GM21825 (cell line): ENCODE results near the gene NR2C2AP.
A peak's percentile ranks its signal among the peaks of the same experiment; 100 is the strongest.
"Not testable (repeated sequence)": the region's sequence is repeated elsewhere in the genome, so short reads cannot be mapped to it uniquely, and the experiment has no call there.

ENCODE experiments used
- ATAC-seq: cut with Tn5 transposase; IDR thresholded peaks from one replicate; pipeline ENCODE4 v1.9.1; 2021; ENCODE audit warnings: mild to moderate bottlenecking, moderate library complexity; ENCODE audit not compliant: unreplicated experiment

Gene NR2C2AP, protein sequence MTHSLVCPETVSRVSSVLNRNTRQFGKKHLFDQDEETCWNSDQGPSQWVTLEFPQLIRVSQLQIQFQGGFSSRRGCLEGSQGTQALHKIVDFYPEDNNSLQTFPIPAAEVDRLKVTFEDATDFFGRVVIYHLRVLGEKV

DNA sequence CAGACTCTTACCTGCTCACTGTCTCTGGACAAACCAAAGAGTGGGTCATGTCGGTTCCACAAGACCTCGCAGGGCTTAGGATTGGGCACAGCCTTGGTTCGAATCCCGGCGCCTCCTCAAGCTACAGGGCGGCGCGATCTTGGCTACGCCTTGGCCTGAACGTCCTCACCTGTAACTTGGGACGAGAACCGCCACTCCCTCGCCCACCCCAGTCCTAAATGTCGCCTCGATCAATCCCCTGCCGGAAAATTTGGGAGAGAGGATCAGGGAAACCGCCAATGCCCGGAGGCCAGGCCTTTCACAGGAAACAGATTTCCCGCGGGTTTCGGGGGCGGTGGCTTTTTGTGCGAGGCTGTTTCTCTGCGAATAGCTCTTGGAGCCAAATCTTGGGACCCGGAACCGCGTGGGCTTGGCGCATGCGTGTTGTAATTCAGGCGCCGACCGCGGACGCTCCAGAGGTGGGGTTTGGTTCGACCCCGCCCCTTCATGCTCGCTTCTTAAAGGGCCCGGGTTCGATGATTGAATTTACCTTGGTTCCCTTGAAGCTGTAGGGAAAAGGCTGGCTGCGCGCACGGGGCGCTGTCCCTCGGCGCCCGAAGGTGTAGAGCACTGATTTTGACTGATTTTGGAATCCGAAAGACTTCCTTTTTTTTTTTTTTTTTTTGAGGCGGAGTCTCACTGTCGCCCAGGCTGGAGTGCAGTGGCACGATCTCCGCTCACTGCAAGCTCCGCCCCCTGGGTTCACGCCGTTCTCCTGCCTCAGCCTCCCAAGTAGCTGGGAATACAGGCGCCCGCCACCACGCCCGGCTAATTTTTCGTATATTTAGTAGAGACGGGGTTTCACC, at the start of gene NR2C2AP:
Gene NR2C2AP, minus strand, starts transcription at position 403 of the 845 bp plus-strand sequence. Its CDS starts 354 bp downstream, at position 49.
- peak; percentile 67 for ATAC-seq

DNA sequence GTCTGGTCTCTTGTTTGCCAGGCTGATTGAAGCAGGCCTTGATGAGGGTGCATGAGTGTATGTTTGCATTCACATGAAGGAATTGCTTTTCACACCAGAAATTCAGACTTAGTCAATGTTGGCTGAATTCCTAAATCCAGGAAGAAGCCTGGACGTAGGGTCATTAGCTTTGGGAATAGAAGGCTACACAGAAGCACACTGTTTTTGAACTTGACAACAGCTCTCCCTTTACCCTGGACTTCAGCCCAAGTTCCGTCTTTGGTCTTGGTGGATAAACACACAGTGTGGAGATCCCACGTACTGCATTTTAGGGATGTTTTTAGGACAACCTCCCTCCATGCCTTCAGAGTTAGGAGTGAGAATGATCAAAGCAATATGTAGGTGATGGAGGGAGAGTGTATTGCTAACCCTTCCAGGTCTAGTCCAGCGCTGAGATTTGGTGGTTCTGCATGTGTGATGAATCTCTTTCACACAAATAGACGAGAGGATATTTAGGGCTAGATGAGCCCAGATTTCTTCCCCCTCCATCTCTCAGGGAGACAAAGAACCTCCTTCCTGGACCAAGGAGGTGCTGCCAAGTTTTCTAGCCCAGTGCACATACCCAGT, 47.1 kb upstream of the NR2C2AP start:
- no peak for ATAC-seq

DNA sequence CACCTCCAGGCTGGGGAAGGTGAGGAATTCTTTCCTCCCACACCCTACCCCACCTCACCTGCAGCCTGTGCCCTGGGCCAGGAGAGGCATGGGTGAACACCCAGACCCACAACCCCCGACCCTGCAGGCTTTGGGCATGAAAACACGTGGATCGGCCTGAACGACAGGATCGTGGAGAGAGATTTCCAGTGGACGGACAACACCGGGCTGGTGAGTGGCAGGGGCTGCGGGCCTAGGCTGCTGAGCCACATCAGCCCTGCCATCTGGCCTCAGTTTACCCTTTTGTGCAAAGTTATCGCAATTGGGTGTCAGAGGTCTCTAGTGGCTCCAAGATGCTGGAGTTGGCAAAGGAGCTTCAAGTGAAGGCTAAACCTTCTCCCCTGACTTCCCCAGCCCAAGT, 37.3 kb upstream of the NR2C2AP start:
- ATAC-seq = no peak

DNA sequence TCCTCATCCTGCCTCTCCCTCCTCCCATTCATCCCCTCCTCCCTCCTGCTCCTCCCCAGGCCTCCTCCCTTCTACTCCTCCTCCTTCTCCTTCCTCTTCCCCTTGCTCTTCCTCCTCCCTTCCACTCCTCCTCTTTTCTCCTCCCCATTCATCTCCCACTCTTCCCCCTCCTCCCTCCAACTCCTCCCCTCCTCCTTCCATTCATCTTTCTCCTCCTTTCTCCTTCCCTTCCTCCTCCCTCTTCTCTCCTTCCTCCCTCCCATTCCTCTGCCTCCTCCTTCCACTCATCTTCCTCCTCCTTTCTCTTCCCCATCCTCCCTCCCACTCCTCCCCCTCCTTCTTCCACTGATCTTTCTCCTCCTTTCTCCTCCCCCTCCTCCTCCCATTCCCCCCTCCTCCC, 36.5 kb upstream of the NR2C2AP start:
- ATAC-seq = no peak

DNA sequence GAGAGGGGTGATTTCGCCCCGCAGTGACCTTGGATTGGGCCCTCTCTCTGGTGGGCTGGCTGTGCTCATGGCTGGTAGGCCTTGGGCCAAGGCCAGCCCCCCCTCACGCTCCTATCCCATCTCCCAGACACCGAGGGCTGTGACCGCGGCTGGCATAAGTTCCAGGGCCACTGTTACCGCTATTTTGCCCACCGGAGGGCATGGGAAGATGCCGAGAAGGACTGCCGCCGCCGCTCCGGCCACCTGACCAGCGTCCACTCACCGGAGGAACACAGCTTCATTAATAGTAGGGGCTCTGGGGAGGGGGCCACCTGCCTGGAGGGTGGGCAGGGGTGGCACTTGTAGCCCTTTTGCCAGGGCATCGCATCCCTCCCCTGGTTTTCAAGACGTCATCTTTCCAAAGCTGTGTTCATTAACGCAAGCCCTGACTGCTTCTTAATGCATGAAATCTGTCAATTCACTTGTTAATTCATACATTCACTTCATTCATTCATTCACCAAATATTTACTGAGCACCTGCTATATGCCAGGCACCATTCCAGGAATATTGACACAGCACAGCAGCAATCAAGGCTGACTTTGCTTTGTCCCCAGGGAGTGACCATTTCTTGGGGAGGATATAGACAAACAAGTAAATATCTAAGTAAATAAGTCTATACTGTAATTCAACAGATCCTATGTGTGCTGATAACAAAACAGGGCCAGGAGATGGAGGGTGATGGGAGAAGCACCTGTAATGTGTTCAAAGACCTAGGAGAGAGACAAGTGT, 35.1 kb upstream of the NR2C2AP start:
- ATAC-seq = no peak

DNA sequence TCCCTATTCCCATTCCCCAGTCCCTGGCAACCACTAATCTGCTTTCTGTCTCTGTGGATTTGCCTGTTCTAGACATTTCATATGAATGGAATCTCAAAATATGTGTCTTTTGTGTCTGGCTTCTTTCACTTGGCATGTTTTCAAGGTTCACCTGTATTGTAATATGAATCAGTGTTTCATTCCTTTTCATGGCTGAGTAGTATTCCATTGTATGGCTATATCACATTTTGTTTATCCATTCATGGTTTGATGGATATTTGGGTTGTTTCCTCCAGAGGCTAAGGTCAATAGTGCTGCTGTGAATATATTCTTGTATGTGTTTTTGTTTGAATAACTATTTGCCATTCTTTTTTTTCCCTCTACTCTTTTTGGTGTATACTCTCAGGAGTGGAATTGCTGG, 33.0 kb upstream of the NR2C2AP start:
- no peak for ATAC-seq

DNA sequence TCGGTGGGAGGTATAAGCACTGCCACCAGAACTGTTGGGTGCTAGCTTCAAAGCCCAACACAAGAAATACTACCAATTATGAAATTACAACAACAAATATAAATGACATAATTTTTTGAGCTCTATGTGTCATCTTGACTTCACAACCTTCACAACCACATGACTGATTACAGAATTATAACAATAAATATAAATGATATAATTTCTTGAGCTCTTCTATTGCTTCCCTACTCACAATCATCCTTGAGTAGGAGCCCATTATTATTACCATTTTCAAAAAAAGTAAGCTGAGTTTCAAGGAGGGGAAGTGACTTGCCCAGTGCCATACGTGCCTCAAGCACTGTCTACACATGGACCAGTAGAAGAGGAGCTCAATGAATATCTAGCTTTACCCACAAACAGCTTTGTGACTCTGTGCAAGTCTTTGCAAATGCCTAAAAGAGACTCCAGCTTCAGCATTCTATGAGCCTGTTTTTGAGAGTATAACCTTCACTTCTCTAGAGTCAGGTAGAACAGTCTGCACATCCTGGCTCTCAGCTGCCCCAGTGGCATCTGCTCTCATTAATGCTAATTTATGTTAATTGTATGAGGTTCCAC, 31.1 kb upstream of the NR2C2AP start:
- ATAC-seq = no peak

DNA sequence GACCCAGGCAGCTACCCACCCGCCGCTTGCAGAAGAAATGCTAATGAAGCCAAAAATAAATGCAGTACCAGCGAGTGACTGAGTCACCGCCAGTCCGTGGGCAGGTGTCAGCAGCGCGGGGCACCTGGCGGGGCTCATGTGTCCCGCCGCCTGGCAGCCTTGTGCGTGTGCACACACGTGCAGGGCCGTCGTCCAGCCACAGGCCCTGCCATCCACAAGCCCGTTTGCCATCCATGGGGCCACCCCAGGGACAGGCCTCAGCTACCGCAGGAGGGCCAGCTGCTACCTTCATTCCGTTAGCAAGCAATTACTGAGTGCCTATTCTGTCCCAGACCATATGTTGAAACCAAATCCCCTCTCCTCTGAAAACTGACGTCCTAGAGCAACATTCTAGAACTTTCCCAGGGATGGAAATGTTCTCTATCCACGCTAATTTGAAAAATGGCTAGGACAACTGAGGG, 29.1 kb upstream of the NR2C2AP start:
- no peak for ATAC-seq

DNA sequence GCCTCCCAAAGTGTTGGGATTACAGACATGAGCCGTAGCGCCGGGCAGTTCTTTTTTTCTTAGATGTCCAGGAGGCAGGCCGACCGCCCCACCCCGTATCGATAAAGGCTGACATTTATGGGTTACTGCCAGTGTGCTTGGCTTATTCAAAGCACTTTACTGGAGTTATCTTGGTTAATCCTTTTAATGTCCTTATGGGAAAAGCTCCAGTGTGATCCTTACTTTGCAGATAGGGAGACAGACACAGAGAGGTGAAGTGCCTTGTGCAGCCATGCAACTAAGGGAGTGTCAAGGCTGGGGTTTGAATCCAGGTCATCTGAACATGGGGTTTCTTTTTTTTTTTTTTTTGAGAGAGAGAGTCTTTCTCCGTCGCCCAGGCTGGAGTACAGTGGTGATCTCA, 27.8 kb upstream of the NR2C2AP start:
- no peak for ATAC-seq

DNA sequence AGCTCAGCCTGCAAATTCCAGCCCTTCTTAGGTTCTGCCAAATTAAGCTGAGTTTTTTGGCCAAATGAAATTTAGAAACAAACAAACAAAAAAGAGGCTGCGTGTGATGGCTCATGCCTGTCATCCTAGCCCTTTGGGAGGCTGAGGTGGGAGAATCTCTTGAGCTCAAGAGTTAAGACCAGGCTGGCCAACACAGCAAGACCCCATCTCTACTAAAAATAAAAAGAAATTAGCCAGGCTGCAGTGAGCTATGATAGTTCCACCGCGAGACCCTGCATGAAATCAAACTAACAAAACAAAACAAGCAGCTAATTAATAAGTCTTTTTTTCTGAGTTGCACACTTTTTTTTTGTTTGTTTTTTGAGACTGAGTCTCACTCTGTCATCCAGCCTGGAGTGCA, 26.5 kb upstream of the NR2C2AP start:
- ATAC-seq = no peak

DNA sequence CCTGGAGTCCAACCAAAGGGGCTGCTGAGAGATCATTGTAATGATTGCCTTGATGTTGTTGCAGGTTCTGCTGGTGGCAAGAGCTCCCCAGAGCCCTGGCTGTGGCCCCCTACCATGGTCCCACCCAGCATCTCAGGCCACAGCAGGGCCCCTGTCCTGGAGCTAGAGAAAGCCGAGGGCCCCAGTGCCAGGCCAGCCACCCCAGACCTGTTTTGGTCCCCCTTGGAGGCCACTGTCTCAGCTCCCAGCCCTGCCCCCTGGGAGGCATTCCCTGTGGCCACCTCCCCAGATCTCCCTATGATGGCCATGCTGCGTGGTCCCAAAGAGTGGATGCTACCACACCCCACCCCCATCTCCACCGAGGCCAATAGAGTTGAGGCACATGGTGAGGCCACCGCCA, 24.0 kb upstream of the NR2C2AP start:
- no peak for ATAC-seq

DNA sequence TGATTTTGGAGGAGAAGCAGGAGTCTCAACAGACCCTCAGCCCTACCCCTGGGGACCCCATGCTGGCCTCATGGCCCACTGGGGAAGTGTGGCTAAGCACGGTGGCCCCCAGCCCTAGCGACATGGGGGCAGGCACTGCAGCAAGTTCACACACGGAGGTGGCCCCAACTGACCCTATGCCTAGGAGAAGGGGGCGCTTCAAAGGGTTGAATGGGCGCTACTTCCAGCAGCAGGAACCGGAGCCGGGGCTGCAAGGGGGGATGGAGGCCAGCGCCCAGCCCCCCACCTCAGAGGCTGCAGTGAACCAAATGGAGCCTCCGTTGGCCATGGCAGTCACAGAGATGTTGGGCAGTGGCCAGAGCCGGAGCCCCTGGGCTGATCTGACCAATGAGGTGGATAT, 23.4 kb upstream of the NR2C2AP start:
- no peak for ATAC-seq

DNA sequence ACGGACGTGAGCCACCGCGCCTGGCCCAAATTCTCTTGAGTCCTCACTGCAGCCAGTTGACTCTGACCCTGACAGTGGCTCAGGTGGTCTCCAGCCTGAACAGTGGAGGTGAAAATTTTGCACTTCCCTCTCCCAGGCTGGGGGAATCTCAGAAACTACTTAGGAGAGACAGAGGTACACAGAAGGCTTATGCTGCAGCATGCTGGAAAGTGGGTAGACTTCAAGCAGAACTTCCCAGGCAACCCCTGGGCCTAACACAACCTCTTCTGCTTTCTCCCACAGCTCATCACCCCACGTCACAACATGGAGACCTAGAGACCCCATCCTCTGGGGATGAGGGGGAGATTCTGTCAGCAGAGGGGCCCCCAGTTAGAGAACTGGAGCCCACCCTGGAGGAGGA, 23.0 kb upstream of the NR2C2AP start:
- no peak for ATAC-seq

DNA sequence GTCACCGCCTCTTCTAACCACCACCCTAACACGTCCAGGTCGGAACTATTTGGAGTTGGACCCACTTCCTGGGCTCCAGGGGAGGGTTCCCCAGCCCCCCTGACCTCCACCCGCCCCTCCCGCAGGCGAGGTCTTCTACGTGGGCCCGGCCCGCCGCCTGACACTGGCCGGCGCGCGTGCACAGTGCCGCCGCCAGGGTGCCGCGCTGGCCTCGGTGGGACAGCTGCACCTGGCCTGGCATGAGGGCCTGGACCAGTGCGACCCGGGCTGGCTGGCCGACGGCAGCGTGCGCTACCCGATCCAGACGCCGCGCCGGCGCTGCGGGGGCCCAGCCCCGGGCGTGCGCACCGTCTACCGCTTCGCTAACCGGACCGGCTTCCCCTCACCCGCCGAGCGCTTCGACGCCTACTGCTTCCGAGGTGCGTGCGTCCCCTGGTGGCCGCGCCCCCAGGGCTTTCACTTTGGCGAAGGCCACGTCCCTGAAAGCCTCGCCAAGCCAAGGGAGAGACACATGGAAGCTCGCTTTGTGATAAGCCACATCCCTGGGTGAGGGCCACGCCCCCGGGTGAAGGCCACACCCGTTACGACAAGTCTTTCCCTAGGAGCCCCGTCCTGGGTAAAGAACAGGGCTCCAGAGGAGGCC, 21.8 kb upstream of the NR2C2AP start:
- peak; percentile 64 for ATAC-seq

DNA sequence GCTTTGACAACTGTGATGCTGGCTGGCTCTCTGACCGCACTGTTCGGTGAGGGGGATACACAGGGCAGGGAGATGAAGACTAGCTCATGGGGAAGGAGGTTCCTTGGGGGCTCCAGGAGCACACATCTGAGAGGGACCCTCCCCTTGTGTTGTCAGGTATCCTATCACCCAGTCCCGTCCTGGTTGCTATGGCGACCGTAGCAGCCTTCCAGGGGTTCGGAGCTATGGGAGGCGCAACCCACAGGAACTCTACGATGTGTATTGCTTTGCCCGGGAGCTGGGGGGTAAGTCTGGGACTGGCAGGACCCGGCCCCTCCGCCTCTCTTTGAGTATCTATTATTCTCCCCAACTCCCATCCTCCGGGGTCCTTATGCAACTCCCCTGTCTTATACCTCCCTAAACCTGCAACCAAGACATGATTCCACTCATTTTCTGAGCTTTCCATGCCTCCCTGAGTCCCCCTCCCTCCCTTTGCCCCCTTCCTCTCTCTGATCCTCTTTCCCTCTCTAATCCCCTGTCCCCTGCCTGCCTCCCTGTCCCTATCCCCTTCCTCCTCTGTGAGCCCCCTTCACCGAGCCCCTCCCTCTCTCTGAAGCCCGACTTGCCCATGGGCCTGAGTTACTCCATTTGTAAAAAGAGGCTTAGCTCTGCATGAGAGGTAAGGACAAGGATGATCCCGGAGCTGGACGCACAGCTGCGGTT, 21.1 kb upstream of the NR2C2AP start:
- ATAC-seq = no peak

DNA sequence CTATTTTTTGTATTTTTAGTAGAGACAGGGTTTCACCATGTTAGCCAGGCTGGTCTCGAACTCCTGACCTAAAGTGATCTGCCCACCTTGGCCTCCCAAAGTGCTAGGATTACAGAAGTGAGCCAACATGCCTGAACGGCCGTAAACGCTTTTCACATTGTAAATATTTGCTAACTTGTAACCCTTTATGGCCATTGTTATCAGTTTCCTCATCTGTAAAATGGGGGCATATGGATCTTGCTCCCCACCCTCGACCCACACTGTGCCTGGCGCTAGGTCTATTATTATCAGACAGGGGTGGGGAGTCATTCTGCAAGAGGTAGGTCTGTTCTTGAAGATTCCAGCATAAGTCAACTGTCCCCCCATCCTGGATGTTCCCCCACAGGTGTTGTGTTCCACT, 20.4 kb upstream of the NR2C2AP start:
- ATAC-seq = no peak

DNA sequence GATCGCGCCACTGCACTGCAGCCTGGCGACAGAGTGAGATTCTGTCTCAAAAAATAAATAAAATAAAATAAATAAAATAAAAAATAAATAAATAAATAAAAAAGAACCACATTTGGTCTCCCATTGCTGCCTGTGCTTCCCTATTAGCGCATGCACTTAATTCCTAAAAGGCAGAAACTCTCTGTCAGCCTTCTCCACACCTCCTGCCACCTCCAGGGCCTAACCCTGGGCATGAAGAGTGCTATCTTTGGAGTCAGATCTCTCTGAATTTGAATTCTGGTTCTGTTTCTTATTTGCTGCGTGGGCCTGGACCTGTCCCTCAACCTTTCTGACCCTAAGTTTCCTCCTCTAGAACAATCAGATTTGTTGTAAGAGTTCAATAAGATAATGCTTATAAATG, 19.8 kb upstream of the NR2C2AP start:
- ATAC-seq = no peak

DNA sequence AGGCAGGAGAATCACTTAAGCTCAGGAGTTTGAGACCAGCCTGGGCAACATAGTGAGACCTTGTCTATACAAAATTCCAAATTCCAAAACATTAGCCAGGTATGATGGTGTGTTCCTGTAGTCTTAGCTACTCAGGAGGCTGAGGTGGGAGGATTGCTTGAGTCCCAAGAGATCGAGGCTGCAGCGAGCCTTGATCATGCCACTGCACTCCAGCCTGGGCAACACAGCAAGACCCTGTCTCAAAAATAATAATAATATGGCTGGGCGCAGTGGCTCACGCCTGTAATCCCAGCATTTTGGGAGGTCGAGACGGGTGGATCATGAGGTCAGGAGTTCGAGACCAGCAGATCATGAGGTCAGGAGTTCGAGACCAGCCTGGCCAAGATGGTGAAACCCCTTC, 17.8 kb upstream of the NR2C2AP start:
- not testable (repeated sequence) for ATAC-seq

DNA sequence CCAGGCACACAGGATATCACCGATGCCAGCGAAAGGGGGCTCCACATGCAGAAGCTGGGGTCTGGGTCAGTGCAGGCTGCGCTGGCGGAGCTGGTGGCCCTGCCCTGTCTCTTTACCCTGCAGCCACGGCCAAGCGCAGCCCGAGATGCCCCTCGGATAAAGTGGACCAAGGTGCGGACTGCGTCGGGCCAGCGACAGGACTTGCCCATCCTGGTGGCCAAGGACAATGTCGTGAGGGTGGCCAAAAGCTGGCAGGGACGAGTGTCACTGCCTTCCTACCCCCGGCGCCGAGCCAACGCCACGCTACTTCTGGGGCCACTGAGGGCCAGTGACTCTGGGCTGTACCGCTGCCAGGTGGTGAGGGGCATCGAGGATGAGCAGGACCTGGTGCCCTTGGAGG, 15.7 kb upstream of the NR2C2AP start:
- ATAC-seq = no peak

DNA sequence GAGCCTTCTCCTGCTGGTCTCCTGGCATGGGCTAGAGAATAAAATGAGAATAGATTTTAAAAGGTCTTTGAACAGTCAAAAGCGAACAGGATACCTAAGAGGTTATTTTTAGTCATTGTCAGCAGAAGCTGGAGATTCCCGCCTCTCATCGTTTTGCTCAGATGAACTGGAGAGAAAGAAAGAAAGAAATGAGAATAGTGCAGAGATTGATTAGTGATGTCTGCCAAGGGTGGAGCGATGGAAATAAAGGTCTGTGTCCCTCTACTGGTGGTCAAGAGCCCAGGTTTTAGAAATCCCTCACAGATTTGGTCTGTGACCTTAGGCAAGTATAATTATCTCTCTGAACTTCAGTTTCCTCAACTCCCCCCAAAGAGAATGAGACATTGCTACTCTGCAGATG, 13.9 kb upstream of the NR2C2AP start:
- ATAC-seq = no peak
